HFFc6 (cell line): Measurements from ENCODE around the gene GLCCI1. TPM values are rescaled to one million over a fixed set of nuclear protein-coding genes. Genes with fewer than 3 reads are reported as not detected.

Source experiments
- DNase-seq: peaks from one replicate; pipeline ENCODE4 v3.0.0-alpha.2; 2018
- H3K27ac Mint-ChIP-seq: 2 replicates; pipeline ENCODE4 v1.8.0; 2020; ENCODE audit warnings: mild to moderate bottlenecking, mixed read lengths
- H3K27me3 Mint-ChIP-seq: 2 replicates; pipeline ENCODE4 v1.8.0; 2021; ENCODE audit warnings: mild to moderate bottlenecking, moderate library complexity, mixed read lengths; ENCODE audit not compliant: insufficient read depth
- H3K36me3 Mint-ChIP-seq: 2 replicates; pipeline ENCODE4 v1.8.0; 2021; ENCODE audit warnings: low read depth, mixed read lengths
- H3K4me1 Mint-ChIP-seq: 2 replicates; pipeline ENCODE4 v1.8.0; 2020; ENCODE audit warnings: low read depth, mixed read lengths
- H3K4me3 Mint-ChIP-seq: 2 replicates; pipeline ENCODE4 v1.8.0; 2020; ENCODE audit warnings: mild to moderate bottlenecking, moderate library complexity, mixed read lengths
- H3K9me3 Mint-ChIP-seq: 2 replicates; pipeline ENCODE4 v1.8.0; 2020; ENCODE audit warnings: mild to moderate bottlenecking, mixed read lengths
- CTCF ChIP-seq: fragments of 200-600 bp; sonication (generic); IDR thresholded peaks from 2 replicates; pipeline ENCODE4 v1.5.0; 2021; ENCODE audit warnings: antibody characterized with exemption, mild to moderate bottlenecking
- total RNA-seq, 6 experiments: library from RNA; stranded (reverse); fragmentation: NEBNext Ultra II Directional; extraction: Animal tissue kit (Norgen Biotek cat#: 25700); gene quantifications; 2 replicates in 1 of 6; 3 replicates in 5 of 6; pipeline ENCODE4 v1.2.3, GENCODE V29; 2021

Gene GLCCI1
- total RNA-seq, 6 experiments from 2014 or later: 15.0 to 17.7 (median 16.2) TPM

DNA sequence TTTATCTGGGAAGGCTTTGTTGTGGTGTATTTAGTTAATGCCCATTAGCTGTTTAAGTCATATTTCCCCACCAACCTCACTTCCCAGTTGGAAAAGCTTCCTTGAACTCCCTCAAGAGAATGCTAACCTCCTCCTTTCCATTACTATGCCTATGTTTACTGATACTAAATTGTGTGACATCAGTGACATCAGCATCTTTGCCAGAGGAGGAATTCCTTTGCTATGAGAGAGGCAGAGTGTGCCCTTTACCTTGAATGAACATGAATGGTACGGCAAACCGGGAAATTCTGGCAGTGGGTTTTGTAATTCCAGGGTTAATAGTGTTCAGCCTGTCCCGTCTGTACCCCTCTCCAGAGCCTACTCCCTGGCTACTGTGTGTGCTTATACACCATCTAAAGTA lies 22.1 kb upstream of the GLCCI1 start:
- TF ChIP-seq CTCF: no peak
- H3K9me3 Mint-ChIP-seq: peaks cover 3% of the 10 kb centered on the region; the same call in 1 of the 2 replicates
- DNase-seq: no peak
- H3K4me1 Mint-ChIP-seq: peaks cover 6% of the 10 kb centered on the region; the same call in 1 of the 2 replicates
- no peak overlapping the region for H3K4me3 Mint-ChIP-seq
- H3K27me3 Mint-ChIP-seq: no peaks in the 10 kb centered on the region
- H3K27ac Mint-ChIP-seq: no peak overlapping the region
- H3K36me3 Mint-ChIP-seq: peaks cover 6% of the 10 kb centered on the region

GRCh38 chr7:7948232-7948631 lies 20.4 kb upstream of the GLCCI1 start:
- Mint-ChIP-seq H3K27ac (no peak overlapping the region), H3K36me3 (peaks cover 6% of the 10 kb centered on the region), H3K9me3 (peaks cover 3% of the 10 kb centered on the region; the same call in 1 of the 2 replicates), H3K4me3 (no peak overlapping the region), H3K27me3 (no peaks in the 10 kb centered on the region), H3K4me1 (peaks cover 6% of the 10 kb centered on the region; the same call in 1 of the 2 replicates)
- no peak for TF ChIP-seq CTCF
- DNase-seq: no peak

- Mint-ChIP-seq H3K27ac (no peak overlapping the region), H3K9me3 (peaks cover 3% of the 10 kb centered on the region; the same call in 1 of the 2 replicates), H3K27me3 (no peaks in the 10 kb centered on the region), H3K4me3 (no peak overlapping the region), H3K4me1 (peaks cover 59% of the 10 kb centered on the region), H3K36me3 (peaks cover 6% of the 10 kb centered on the region)
- TF ChIP-seq CTCF: no peak
- no peak for DNase-seq
Observed at GRCh38 chr7:7953806-7954205, 14.8 kb upstream of the GLCCI1 start.

DNA sequence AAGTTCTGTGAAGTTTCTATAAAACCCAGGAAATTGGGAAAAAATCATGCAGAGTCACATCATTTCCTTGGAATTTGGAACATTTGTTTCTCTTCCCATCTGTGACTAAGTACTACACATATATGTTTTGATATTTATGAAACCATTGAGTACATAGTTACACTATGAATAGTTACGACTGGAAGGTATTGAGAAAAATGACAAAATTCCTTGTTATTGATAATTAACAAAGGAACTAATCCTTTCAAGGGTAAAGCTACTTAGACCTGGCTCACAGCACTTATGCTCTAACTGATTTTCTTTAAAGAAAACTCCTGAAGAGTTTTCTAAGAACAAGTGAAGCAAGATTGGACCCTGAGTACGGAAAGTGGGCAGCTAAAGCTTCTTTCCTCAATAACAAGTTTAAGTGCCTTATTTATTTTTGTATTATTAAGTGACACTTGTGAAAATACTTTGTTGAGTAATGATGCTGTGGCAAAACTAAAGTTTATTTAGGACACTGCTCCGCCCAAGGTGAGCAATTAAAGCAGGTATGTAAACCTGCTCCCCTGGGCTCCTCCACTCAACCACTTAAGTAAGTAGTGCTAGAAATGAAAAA lies 12.0 kb upstream of the GLCCI1 start:
- Mint-ChIP-seq H3K27ac (peak overlapping the region; percentile 94), H3K4me3 (peak overlapping the region; percentile 63), H3K36me3 (no peaks in the 10 kb centered on the region), H3K9me3 (no peaks in the 10 kb centered on the region), H3K27me3 (no peaks in the 10 kb centered on the region), H3K4me1 (peaks cover 53% of the 10 kb centered on the region)
- no peak for TF ChIP-seq CTCF
- peak; percentile 59 for DNase-seq

DNA sequence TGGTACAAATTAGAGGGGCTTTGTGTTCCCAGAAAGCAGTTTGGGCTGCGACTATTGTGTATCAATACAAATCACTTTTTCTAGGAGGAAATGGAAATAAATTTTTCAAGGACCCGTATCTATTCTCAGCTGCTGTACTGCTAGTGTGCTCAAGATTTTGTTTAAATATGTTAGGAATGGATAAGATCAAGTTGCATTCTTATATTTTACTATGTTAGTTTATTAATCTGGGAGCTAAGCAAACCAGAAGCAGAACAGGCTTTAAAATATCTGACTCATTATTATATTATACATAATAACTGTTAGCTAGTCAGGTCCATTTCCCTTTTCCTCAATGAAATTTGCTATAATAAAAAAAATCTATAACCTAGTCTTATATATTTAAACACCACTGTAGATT lies 11.1 kb upstream of the GLCCI1 start:
- Mint-ChIP-seq H3K9me3 (no peaks in the 10 kb centered on the region), H3K27me3 (no peaks in the 10 kb centered on the region), H3K27ac (peak overlapping the region; percentile 94; the same call in 1 of the 2 replicates), H3K36me3 (no peaks in the 10 kb centered on the region), H3K4me1 (peaks cover 53% of the 10 kb centered on the region), H3K4me3 (no peak overlapping the region)
- no peak for DNase-seq
- TF ChIP-seq CTCF: no peak
